HG02571 (cell line): Measurements from ENCODE around the gene HABP2.

Experiments used
- ATAC-seq: cut with Tn5 transposase; IDR thresholded peaks from one replicate; pipeline ENCODE4 v1.9.1; 2021; ENCODE audit warnings: mild to moderate bottlenecking, moderate library complexity; ENCODE audit not compliant: unreplicated experiment

Gene HABP2

GRCh38 chr10:113552701-113553100, at the start of gene HABP2:
Gene HABP2 (plus strand): TSS chr10:113553053. CDS start chr10:113553122, 69 bp downstream.
- ATAC-seq: no peak

- ATAC-seq: no peak
Observed at GRCh38 chr10:113503930-113504329, 48.9 kb upstream of the HABP2 start.

- no peak for ATAC-seq
Observed at GRCh38 chr10:113504423-113504822, 48.4 kb upstream of the HABP2 start.

- ATAC-seq: no peak
Observed at GRCh38 chr10:113506476-113506875, 46.4 kb upstream of the HABP2 start.

- ATAC-seq: no peak
Observed at GRCh38 chr10:113511419-113511818, 41.4 kb upstream of the HABP2 start.

GRCh38 chr10:113515161-113515560, 37.7 kb upstream of the HABP2 start:
- no peak for ATAC-seq

- no peak for ATAC-seq
Observed at GRCh38 chr10:113515601-113516000, 37.3 kb upstream of the HABP2 start.

GRCh38 chr10:113516061-113516460, 36.8 kb upstream of the HABP2 start:
- ATAC-seq: no peak

GRCh38 chr10:113517165-113517900, 35.5 kb upstream of the HABP2 start:
- ATAC-seq: no peak

GRCh38 chr10:113517901-113518260, 35.0 kb upstream of the HABP2 start:
- no peak for ATAC-seq

- ATAC-seq: no peak
Observed at GRCh38 chr10:113518415-113518814, 34.4 kb upstream of the HABP2 start.

- ATAC-seq: no peak
Observed at GRCh38 chr10:113518816-113519591, 33.8 kb upstream of the HABP2 start.

- ATAC-seq: no peak
Observed at GRCh38 chr10:113519681-113520115, 33.2 kb upstream of the HABP2 start.

- no peak for ATAC-seq
Observed at GRCh38 chr10:113520261-113520660, 32.6 kb upstream of the HABP2 start.

- ATAC-seq: peak; percentile 74
Observed at GRCh38 chr10:113520690-113521474, 32.0 kb upstream of the HABP2 start.

- ATAC-seq: no peak
Observed at GRCh38 chr10:113521475-113521795, 31.4 kb upstream of the HABP2 start.

GRCh38 chr10:113522460-113522859, 30.4 kb upstream of the HABP2 start:
- no peak for ATAC-seq

GRCh38 chr10:113523071-113523470, 29.8 kb upstream of the HABP2 start:
- ATAC-seq: no peak

GRCh38 chr10:113523628-113524027, 29.2 kb upstream of the HABP2 start:
- ATAC-seq: no peak

GRCh38 chr10:113524120-113524519, 28.7 kb upstream of the HABP2 start:
- ATAC-seq: no peak
